NCI-H1092 treated with DMSO at 0.1 percent for 48 hours (cell line): ENCODE data around the gene RB1.
"Not testable (repeated sequence)": the region's sequence is repeated elsewhere in the genome, so short reads cannot be mapped to it uniquely, and the experiment has no call there.

Experiments used
- DNase-seq: peaks from one replicate; lab custom pipeline; 2025; lab: John Stamatoyannopoulos, UW

The RB1 gene

GRCh38 chr13:48349525-48349924, 46.0 kb downstream of the RB1 start:
- DNase-seq: no peak

GRCh38 chr13:48353590-48353989, 50.0 kb downstream of the RB1 start:
- DNase-seq: no peak

DNA sequence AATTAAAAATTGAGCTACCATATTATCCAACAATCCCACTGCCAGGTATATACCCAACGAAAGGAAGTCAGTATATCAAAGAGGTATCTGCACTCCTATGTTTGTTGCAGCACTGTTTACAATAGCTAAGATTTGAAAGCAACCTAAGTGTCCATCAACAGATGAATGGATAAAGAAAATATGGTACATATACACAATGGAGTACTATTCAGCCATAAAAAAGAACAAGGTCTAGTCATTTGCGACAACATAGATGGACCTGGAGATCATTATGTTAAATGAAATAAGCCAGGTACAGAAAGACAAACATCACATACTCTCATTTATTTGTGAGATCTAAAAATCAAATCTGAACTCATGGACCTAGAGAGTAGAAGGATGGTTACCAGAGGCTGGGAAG, 52.0 kb downstream of the RB1 start:
- not testable (repeated sequence) for DNase-seq

GRCh38 chr13:48356750-48357149, 53.2 kb downstream of the RB1 start:
- no peak for DNase-seq

- no peak for DNase-seq
Observed at GRCh38 chr13:48369988-48370387, 66.4 kb downstream of the RB1 start.

DNA sequence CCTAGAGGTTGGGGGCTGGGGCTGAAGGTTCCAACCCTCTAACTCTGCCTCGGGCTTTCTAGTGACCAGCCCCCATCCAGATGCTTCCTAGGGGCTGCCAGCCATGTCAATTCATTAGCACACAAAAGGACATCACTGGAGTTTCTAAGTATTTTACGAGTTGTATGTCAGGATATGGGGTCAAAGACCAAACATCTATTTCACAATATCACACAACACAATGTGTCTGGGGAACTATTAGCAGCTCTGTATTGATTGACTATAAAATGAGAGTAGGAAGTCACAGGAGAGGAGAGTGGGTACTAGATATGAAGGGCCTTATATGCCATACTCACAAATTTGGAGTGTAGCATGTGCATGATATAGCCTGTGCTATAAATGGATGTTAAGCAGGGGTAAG, 67.3 kb downstream of the RB1 start:
- DNase-seq: no peak

DNA sequence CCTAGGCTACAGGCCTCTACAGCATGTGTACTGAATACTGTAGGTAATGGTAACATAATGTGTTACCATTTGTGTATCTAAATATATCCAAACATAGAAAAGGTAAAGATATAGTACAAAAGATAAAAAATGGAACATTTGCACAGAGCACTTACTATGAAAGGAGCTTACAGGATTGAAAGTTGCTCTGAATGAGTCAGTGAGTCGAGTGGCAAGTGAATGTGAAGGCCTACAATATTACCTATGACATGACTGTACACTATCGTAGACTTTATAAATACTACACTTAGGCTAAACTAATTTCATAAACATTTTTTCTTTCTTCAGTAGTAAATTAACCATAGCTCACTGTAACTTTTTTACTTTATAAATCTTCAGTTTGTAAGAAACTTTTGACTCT, 74.3 kb downstream of the RB1 start:
- DNase-seq: no peak

DNA sequence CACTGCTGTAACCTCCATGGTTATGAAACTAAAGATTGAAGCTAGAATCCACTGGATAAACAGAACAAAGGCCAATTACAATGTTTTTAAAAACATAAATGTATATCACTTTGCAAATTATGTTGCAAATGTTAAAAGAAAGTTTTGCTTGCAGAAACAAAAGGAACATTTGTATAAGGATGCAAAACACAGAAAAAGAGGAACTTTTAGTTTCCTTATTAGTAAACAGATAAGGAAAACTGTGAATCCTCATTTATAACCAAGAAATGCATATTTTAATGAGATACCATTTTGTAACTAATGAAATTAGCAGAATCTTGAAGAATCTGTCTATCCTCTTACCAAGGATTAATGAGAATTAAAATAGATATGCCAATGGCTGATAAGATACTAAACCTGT, 77.0 kb downstream of the RB1 start:
- DNase-seq: no peak

- no peak for DNase-seq
Observed at GRCh38 chr13:48383384-48383783, 79.8 kb downstream of the RB1 start.

DNA sequence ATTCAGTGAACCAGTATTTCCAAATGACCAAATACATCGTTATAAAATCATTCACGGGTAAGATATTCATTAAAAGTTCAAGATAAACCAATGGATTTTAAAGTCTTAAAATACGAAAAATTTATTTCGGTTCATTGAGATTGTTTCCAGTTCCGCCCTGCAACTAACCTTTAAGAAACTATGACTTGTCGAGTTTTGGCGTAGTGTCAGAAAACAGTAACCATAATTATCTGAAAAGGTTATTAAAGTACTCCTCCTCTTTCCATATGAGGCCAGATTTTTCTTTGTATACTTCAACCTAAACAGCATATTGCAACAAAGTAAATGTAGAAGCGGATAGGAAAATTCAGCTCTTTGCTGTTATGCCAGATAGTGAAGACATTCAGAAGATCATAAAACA, 83.3 kb downstream of the RB1 start:
- DNase-seq: no peak

- no peak for DNase-seq
Observed at GRCh38 chr13:48391257-48391656, 87.7 kb downstream of the RB1 start.

DNA sequence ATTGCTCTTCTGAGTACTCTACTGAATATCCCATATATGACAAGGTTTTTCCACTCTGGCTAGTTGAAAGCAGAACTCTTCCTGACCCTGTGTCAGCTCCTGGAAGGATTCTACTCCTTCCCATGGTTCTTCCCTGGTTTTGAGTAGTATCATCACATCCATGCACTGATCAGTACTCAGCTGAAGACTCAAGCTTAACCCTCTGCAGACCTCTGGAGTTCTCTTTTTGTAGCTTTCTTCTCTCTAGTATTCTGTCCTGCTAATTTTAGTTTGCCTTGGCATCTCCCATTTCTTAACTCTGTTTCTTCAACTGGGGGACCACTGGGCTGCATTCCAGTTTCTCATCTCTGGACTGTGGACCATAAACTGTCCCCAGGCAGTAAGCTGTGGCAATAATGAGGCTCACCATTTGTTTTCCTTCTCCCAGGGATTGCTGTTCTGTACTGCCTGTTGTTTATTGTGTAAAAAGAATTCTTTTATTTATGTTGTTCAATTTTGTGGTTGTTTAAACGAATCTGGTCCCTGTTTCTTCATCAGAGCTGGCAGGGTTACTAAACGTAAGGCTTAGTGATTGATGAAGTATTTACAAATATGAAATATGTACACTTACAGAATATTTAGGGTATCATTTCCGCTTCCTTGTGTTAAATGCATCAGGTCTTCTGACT, 89.6 kb downstream of the RB1 start:
- DNase-seq: no peak

DNA sequence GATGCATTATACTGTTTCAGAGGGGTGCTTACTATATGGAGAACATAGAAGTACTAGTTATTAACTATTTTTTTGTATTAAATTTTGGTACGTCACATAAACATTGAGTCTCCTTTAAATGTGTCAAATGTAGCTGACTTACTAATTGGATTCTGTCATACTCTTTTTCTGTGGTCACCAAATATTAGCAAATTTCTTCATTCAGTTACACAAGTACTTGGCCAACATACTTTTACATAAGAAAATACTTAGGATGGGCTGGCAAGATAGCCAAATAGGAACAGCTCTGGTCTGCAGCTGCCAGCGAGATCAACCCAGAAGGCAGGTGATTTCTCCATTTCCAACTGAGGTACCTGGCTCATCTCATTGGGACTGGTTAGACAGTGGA, 90.1 kb downstream of the RB1 start:
- DNase-seq: no peak

DNA sequence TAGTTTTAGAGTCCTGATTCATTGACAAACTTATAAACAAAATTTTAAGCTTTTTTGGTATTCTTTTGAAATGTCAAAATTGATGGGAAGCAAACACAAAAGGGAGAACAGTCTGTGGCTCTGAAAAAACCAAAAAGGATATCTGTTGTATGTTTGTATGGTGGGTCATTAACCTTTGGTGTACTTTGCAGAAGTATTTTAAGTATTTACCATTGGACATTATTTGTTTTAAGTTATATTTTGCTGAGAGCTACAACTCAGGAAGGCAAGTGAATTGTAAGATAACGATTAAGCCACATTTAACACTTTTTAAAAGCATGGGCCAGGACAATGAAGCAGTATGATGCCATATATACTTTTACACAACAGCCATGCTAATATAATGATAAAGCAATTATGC, 94.2 kb downstream of the RB1 start:
- no peak for DNase-seq

DNA sequence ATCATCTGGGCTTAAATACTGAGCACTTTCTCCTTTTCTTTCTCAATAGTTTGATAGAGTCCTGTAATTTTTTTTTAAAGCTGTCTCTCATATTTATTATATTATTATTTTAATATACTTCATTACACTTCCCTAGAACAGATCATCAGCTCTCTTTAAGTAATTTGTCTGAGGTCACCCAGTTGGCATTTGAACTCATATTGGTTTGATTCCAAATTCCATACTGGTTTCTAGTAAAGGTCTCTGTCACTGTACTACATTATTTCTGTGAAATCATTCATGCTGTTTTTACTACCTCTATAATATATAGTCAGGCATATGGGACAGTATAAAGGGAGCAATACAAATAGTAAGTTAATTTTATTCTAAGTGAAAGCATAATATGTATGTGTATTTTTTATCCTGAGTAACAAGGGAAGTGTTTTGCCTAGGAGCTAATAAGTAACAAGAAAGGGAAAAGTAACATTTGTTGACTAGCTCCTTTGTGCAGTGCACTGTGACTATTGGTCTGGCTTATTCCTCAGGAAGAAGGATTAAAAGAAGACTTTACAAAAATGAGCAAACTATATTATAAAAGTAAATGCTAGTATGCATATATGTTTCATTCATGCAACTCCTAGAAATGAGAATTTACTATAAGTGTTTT, 95.0 kb downstream of the RB1 start:
- no peak for DNase-seq

GRCh38 chr13:48400090-48400694, 96.6 kb downstream of the RB1 start:
- DNase-seq: no peak

DNA sequence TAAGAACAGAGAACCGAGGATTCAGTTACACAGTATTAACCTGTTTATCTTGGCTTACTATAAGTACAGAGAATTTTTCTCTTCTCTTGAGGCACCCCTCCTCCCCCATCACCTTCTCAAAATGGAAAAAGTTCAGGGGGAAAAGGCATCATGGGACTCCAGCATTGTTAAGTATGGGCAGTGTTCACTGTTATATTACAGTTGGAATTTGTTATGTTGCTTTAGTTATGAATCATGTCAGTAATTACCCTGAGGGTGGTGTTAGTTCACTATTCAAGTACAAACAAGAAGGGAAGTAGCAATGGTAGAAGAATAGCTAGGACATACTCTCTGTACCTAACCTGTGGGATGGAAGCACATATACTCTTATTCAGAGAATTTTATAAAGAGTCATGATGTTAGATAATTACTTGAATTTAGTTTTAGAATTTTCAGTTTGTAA, 97.3 kb downstream of the RB1 start:
- no peak for DNase-seq

DNA sequence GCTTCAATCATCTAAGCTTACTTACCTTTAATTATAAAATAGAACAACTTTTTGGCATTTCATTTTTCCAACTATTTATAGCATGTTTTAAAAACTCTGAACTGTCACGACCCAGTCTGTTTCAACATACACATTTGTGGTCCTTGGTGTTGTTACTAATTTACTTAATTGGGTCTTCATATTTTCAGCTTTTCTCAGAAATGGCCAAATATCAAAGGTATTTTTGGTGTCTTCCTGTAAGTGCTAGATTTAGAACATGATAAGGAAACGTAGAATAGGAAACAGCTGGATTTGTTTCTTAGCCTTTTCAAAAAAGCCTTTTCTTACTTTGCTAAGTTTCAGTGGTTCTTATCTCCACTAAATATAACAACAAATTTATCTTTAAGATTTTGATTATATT, 97.9 kb downstream of the RB1 start:
- DNase-seq: no peak

DNA sequence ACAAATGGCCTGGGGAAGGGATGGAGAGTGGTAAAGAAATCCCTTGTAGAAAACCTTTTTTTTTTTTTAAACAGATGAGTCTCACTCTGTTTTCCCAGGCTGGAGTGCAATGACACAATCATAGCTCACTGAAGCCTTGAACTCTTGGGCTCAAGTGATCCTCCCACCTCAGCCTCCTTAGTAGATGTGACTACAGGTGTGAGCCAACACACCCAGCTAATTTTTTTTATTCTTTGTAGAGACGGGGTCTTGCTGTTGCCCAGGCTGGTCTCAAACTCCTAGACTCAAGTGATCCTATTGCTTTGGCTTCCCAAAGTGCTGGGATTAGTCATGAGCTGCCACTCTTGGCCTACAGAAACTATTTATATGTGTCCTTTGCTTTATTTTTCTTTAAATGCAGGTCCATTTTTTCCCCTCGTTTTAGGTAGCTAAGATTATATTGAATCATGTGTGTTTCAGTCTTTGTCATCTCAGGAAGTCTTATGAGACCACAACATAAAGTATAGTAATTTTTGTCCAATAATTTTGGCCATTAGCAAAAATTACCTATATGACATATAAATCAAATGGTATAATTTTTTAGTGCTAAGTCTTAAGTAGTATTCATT, 98.9 kb downstream of the RB1 start:
- no peak for DNase-seq

GRCh38 chr13:48403151-48403631, 99.6 kb downstream of the RB1 start:
- DNase-seq: no peak

GRCh38 chr13:48403913-48404312, 100.4 kb downstream of the RB1 start:
- DNase-seq: no peak

- no peak for DNase-seq
Observed at GRCh38 chr13:48404952-48405351, 101.4 kb downstream of the RB1 start.

GRCh38 chr13:48405875-48406274, 102.3 kb downstream of the RB1 start:
- no peak for DNase-seq
